Activated T-helper 1 cell treated with anti-CD3 and anti-CD28 coated beads, Interleukin-12 subunit alpha, Interleukin-12 subunit beta, Interleukin-2, Interleukin-4 antibody, amounts not matched to agents 30 ng/mL and 10 ng/mL and 1 ng/mL, durations not matched to agents 14 hours and 24 hours and 36 hours (primary cell): Measurements from ENCODE around the gene HIBADH. TPM values are rescaled to one million over a fixed set of nuclear protein-coding genes. Genes with fewer than 3 reads are reported as not detected.

ENCODE experiments used
- DNase-seq: peaks from one replicate; pipeline ENCODE4 v3.0.0; 2021; ENCODE audit warnings: low spot score
- H3K27ac Mint-ChIP-seq: one replicate; pipeline ENCODE4 v1.8.0; 2021; ENCODE audit warnings: mild to moderate bottlenecking, mixed read lengths
- H3K27me3 Mint-ChIP-seq: one replicate; pipeline ENCODE4 v1.8.0; 2022; ENCODE audit warnings: mild to moderate bottlenecking, moderate library complexity, mixed read lengths; ENCODE audit not compliant: insufficient read depth
- H3K36me3 Mint-ChIP-seq: one replicate; pipeline ENCODE4 v1.8.0; 2021; ENCODE audit warnings: low read depth, mixed read lengths
- H3K4me1 Mint-ChIP-seq: one replicate; pipeline ENCODE4 v1.8.0; 2021; ENCODE audit warnings: low read depth, mixed read lengths
- H3K4me3 Mint-ChIP-seq: one replicate; pipeline ENCODE4 v1.8.0; 2021; ENCODE audit warnings: mild to moderate bottlenecking, moderate library complexity, mixed read lengths
- H3K9me3 Mint-ChIP-seq: one replicate; pipeline ENCODE4 v1.8.0; 2021; ENCODE audit warnings: mixed read lengths
- intact Hi-C: fragments of 100-400 bp; cut with micrococcal nuclease; formaldehyde crosslinking; loops from one replicate; pipeline ENCODE4 v1.15.1; 2024
- total RNA-seq: library from RNA; stranded (reverse); gene quantifications from 2 replicates; pipeline ENCODE4 v1.2.3, GENCODE V29; 2022

Gene HIBADH
- total RNA-seq, 1 donor from 2014 or later = 21.2 TPM

DNA sequence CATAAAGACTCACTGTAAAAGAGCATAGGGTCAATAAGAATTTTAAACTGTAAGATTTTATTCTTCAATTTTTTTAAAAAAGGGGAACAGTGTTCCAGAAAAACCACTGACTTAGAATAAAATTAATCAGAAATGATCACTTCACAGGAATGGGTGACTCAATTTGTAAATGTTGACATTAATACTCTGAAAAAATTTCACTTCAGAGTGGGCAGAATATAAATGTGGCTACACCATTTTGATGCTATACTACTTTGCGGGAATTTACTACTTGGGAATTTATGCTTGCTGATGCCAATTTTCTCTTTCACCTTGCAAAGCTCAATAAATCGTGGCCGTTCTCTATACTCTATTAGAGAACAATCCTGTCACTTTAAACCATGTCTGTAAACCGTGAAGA is 126.9 kb downstream of the HIBADH start:
- Mint-ChIP-seq H3K27ac (no peak overlapping the region), H3K4me1 (no peaks in the 10 kb centered on the region), H3K9me3 (no peaks in the 10 kb centered on the region), H3K4me3 (no peak overlapping the region), H3K36me3 (no peaks in the 10 kb centered on the region), H3K27me3 (no peaks in the 10 kb centered on the region)
- no peak for DNase-seq
- intact Hi-C loops = no loop called here

DNA sequence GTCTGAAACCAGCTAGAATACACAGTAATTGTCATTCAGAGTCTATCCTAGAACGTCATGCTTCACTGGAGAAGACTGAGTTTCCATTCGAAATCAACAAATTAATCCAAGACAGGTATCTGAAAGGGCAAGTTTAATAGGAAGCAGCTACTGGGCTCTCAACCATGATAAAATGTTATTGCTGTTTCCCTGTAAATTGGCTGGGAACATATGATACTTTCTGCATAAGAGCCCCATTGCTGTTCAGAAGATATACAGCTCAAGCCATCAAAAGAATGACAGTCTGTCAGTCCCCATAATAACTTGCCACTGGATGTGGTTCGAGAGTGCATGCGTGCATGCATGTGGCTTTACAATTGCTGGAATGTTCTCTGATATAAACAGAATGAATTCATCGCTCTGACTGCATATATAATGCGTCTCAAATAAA is 129.0 kb downstream of the HIBADH start:
- no peaks in the 10 kb centered on the region for H3K4me1 Mint-ChIP-seq
- intact Hi-C loops = no loop called here

DNA sequence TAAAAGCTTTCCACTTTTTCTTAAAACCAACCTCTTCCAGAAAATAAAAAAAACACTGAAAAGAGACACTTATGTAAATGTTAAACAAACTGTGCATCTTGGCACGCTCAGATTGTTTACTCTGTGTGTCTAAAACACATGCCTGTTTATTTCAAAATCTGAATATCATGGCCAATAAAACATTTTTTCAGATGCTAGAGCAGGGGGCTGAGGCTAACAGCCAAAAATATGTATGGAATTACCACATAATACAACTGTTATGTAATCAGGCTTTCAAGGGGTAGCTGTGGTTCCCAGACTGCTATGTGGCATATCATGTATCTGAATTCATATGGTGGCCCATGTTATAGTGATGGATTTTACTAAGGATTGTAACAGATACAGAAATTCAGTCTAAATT is 130.4 kb downstream of the HIBADH start:
- no peaks in the 10 kb centered on the region for H3K4me1 Mint-ChIP-seq
- no peaks in the 10 kb centered on the region for H3K27me3 Mint-ChIP-seq
- H3K36me3 Mint-ChIP-seq = peaks cover 6% of the 10 kb centered on the region
- H3K9me3 Mint-ChIP-seq = no peaks in the 10 kb centered on the region
- H3K4me3 Mint-ChIP-seq = no peak overlapping the region
- no peak for DNase-seq
- H3K27ac Mint-ChIP-seq = no peak overlapping the region
- intact Hi-C loops = no loop called here

More for the DNA sequence above, 129.0 kb downstream of the HIBADH start:
- Mint-ChIP-seq H3K4me3 (no peak overlapping the region), H3K27me3 (no peaks in the 10 kb centered on the region), H3K36me3 (peaks cover 6% of the 10 kb centered on the region), H3K9me3 (no peaks in the 10 kb centered on the region), H3K27ac (no peak overlapping the region)
- DNase-seq = no peak

DNA sequence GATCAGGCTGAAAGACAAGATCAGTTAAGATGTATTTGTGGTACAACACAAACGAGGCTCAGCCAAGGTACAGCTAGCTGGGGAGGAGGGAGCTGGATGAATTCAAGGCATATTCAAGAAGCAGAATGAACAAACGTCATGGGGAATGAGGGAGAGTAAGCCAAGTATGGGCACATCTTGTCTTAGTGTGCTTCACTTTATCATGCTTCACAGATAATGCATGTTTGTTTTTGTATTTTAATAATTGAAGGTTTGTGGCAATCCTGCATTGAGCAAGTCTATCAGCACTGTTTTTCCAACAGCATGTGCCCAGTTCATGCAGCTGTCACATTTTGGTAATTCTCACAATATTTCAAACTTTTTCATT is 135.4 kb downstream of the HIBADH start:
- no peaks in the 10 kb centered on the region for H3K27me3 Mint-ChIP-seq
- no peak overlapping the region for H3K4me3 Mint-ChIP-seq
- peaks cover 8% of the 10 kb centered on the region for H3K36me3 Mint-ChIP-seq
- peaks cover 4% of the 10 kb centered on the region for H3K9me3 Mint-ChIP-seq
- intact Hi-C loops = no loop called here
- no peak overlapping the region for H3K27ac Mint-ChIP-seq
- no peak for DNase-seq
- no peaks in the 10 kb centered on the region for H3K4me1 Mint-ChIP-seq

DNA sequence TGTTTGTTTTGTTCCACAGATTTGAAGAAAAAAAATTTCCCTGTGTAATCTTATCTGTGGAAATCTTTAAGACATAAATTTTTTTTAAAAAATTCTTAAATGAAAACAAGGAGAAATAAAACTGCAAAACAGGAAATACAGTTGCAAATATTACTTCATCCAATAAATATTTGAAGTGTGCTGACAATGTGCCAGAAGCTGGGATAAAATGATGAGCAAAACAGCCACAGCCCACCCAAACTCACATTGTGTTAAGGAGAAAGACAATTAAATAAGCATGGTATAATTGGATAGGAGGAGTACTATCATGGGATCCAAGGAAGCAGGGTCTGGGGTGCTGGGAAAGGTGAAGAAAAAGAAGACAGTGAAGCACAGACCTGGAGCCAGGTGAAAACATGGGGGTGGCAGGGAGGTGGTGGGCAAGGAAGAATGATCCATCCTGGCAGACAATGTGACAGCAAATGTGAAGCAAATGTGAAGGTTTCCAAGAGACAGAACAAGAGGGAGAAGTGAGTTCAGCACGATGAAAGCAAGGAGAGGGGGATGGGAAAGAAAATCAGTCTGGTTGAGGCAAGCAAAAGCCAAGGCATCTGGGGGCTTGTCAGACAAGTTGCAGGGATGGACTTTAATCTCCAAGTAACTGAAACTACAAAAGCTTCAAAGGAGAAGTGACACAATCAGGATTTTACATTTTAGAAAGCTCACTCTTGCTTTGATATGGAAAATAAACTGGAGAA is 135.9 kb downstream of the HIBADH start:
- no peak overlapping the region for H3K4me3 Mint-ChIP-seq
- no peaks in the 10 kb centered on the region for H3K4me1 Mint-ChIP-seq
- peaks cover 4% of the 10 kb centered on the region for H3K9me3 Mint-ChIP-seq
- intact Hi-C loops = no loop called here
- H3K27me3 Mint-ChIP-seq = no peaks in the 10 kb centered on the region
- no peak overlapping the region for H3K27ac Mint-ChIP-seq
- H3K36me3 Mint-ChIP-seq = peaks cover 8% of the 10 kb centered on the region
- DNase-seq = no peak

DNA sequence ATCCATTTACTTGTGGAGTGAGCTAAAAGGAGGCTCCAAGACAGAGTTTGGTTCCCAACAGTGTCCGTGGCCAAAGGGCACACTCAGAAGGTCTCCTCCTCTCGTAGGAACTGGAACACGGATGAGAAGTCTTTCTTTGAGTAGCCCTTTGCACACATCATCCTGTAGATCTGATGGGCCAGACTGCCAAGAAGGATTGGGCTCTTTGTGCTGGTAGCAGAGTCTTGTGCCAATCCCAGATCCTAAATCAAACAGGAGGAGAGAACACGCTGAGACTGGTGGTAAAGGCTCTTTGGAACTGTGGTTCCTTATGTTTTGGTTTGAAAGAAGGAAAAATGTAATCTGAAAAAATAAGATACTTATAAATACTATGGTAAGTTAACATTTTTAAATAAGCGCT is 136.6 kb downstream of the HIBADH start:
- intact Hi-C loops = no loop called here
- no peak for DNase-seq
- no peak overlapping the region for H3K27ac Mint-ChIP-seq
- no peaks in the 10 kb centered on the region for H3K4me1 Mint-ChIP-seq
- H3K27me3 Mint-ChIP-seq = no peaks in the 10 kb centered on the region
- peaks cover 4% of the 10 kb centered on the region for H3K9me3 Mint-ChIP-seq
- H3K36me3 Mint-ChIP-seq = peaks cover 8% of the 10 kb centered on the region
- no peak overlapping the region for H3K4me3 Mint-ChIP-seq

DNA sequence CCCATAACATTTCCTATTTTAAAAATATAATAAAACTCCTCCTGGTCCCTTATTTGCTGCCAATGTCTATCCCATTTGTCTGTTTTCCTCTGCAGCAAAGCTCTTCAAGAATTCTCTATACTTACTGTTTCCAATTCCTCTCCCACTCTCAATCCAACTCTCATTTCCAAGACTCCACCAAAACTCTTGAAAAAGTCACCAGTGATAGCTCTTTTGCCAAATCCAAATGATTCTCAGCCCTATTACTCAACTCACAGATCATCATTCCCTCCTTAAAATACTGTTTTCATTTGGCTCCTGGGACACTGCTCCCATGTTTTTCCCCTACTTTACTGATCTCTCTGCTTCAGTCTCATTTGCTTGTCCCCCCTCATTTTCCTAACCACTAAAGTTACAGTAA is 139.4 kb downstream of the HIBADH start:
- intact Hi-C loops = no loop called here
- H3K36me3 Mint-ChIP-seq = peaks cover 2% of the 10 kb centered on the region
- no peak overlapping the region for H3K4me3 Mint-ChIP-seq
- no peaks in the 10 kb centered on the region for H3K4me1 Mint-ChIP-seq
- H3K27ac Mint-ChIP-seq = no peak overlapping the region
- peaks cover 4% of the 10 kb centered on the region for H3K9me3 Mint-ChIP-seq
- no peak for DNase-seq
- no peaks in the 10 kb centered on the region for H3K27me3 Mint-ChIP-seq

DNA sequence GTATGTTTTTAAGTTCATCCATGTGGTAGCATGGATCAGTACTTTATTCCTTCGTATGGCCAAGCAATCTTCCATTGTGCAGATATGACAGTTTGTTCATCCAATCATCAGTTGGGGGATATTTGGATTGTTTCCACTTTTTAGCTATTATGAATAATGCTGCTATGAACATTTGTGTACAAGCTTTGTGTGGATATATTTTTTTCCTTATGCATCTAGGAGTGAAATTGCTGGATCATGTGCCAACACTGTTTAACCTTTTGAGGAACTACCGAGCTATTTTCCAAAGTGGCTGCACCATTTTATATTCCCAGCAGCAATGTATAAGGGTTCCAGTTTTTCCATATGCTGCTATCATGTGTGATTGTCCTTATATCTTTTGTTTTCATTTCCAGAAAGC is 140.1 kb downstream of the HIBADH start:
- Mint-ChIP-seq H3K9me3 (peaks cover 4% of the 10 kb centered on the region), H3K27ac (no peak overlapping the region), H3K4me1 (no peaks in the 10 kb centered on the region), H3K4me3 (no peak overlapping the region), H3K27me3 (no peaks in the 10 kb centered on the region), H3K36me3 (peaks cover 2% of the 10 kb centered on the region)
- intact Hi-C loops = no loop called here
- no peak for DNase-seq

DNA sequence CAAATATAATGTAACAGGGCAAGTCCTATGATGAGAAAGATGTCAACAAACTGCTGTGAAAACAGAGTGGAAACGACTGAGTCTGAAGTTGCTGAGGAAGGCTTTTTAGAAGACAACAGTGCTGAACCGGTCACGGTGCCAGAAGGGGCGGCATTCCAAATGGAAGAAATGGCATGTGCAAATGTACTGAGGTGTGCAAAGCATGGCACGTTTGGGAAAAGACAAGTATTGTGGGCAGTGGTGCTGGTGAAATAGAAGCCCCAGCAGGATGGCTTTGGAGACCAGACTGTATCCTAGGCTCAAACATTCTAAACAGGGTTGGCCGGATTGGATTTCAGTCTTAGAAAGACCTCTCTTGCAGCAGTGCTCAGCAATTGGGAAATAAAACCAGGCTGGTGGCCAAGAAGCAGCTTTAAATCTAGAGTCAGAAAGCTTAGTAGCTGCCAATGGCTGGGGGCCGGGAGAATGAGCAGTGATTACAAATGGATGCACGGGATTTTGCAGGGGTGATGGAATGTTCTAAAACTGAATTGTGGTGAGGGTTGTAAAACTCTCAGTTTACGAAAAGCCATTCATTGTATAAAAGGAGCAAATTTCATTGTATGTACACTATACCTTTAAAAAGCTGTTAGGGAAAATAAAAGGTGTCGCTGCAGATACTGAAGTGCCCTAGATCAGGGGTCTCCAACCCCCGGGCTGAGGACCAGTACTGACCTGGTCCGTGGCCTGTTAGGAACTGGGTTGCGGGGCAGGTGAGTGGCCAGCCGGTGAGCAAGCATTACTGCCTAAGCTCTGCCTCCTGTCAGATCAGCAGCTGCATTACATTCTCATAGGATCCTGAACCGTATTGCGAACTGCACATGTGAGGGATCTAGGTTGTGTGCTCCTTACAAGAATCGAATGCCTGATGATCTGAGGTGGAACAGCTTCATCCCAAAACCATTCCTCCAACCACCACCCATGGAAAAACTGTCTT is 141.6 kb downstream of the HIBADH start:
- intact Hi-C loops = no loop called here
- Mint-ChIP-seq H3K36me3 (peaks cover 2% of the 10 kb centered on the region), H3K4me1 (no peaks in the 10 kb centered on the region), H3K9me3 (peaks cover 4% of the 10 kb centered on the region), H3K4me3 (no peak overlapping the region), H3K27me3 (no peaks in the 10 kb centered on the region), H3K27ac (no peak overlapping the region)
- DNase-seq = no peak

DNA sequence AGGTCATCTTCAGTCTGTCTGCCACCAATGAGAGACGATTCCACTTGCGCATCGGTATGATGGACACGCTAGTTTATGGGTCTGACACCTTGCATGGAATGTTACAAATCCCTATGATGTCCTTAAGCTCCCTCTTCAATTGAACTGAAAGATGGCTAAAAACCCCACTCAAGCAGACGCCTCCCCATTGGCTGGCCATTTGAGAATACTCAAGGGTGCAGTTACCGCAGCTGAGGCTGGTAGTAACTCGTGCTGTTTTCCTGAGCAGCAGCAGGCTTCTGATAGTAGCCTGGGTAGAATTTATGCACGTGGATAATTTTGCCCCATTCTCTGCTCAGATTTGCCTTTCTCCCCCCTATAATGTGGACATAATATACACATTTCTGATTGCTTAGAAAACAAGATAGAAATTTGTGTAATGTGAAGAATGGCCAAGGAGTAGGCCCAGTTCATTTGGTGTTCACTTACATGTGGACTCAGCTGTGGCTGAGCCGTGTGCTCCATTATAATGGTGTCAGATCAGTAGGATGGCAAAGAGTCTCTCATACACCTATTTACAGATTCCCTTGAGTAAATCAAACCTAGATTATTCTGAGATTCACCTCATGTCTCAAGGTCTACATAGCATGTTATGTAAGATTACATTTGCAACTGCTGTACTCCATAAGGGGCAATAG is 142.8 kb downstream of the HIBADH start:
- DNase-seq = no peak
- H3K27me3 Mint-ChIP-seq = no peaks in the 10 kb centered on the region
- H3K4me1 Mint-ChIP-seq = no peaks in the 10 kb centered on the region
- intact Hi-C loops = no loop called here
- H3K27ac Mint-ChIP-seq = no peak overlapping the region
- no peaks in the 10 kb centered on the region for H3K36me3 Mint-ChIP-seq
- H3K4me3 Mint-ChIP-seq = no peak overlapping the region
- peaks cover 4% of the 10 kb centered on the region for H3K9me3 Mint-ChIP-seq

DNA sequence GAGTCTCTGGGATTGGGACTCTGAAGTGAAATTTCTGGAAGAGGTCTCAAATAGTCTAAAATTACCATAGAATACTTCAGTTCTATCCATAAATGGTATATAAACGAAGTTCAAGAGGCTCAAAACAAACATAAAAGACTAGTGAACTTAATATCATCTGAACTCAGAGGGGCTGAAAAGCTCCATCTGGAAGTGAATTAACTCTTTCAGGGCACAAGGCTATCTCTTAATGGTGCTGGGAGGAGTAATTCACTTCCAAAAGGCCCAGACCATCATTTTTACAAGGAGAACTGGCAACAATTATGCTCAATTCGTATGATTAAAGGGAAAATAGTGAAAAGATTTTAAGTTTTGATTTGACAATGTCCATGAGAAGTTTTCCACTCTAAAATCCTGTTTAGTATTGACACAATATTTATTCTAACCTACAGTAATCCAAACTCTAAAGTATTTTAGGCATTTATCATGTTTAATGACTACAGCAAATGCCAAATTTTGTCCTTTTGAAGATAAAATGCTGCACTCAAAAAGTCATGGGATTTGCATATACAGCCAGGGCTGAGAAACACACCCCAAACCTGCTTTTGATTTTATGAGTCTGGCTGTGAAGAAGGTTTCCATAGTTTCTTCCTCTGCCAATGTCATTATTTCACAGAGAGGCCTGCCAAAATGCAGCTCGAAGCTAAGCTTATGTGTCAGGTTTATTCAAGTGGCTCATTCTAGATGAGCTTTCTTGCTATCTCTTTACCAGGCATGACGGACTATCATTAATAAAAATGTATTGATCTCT is 143.9 kb downstream of the HIBADH start:
- no peaks in the 10 kb centered on the region for H3K4me1 Mint-ChIP-seq
- DNase-seq = no peak
- H3K27ac Mint-ChIP-seq = no peak overlapping the region
- H3K36me3 Mint-ChIP-seq = no peaks in the 10 kb centered on the region
- intact Hi-C loops = no loop called here
- H3K9me3 Mint-ChIP-seq = no peaks in the 10 kb centered on the region
- no peaks in the 10 kb centered on the region for H3K27me3 Mint-ChIP-seq
- H3K4me3 Mint-ChIP-seq = no peak overlapping the region

DNA sequence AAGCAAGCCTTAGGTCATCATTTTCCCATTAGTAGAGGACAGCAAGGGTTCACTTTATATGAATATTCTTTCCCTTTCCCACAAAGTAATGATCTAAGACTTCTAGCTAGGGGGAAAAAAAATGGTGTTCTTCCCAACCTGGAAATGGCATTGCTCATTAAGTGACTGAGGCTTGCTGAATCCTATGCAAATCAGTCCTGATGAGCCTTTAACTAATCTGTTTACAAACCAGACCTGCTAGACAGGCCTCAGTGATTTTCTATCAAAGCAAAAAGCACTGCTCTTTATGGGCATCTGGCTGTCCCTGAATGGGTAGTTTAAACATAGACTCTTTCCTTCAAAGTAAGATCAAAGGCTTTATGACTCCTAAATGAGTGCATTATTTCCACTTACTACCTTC is 146.3 kb downstream of the HIBADH start:
- no peaks in the 10 kb centered on the region for H3K27me3 Mint-ChIP-seq
- H3K4me1 Mint-ChIP-seq = no peaks in the 10 kb centered on the region
- H3K27ac Mint-ChIP-seq = no peak overlapping the region
- H3K9me3 Mint-ChIP-seq = no peaks in the 10 kb centered on the region
- no peak for DNase-seq
- intact Hi-C loops = no loop called here
- no peak overlapping the region for H3K4me3 Mint-ChIP-seq
- H3K36me3 Mint-ChIP-seq = no peaks in the 10 kb centered on the region
